HepG2 (cell line): ENCODE results near the gene CDK6. TPM values are rescaled to one million over a fixed set of nuclear protein-coding genes. Genes with fewer than 3 reads are reported as not detected.

Experiments used
- ATAC-seq: fragments of 200-7000 bp; cut with Tn5 transposase; 3 replicates; pipeline ENCODE4 v1.9.1; 2020; ENCODE audit warnings: mild to moderate bottlenecking, moderate library complexity
- BruUV-seq: library from RNA; stranded (reverse); fragments of 400-500 nt; replicated peaks from 2 replicates; lab custom pipeline; 2021; lab: Mats Ljungman, UMichigan
- CTCF ChIA-PET: fragments of 300-600 bp; formaldehyde crosslinking; extraction: SDS; loops from one replicate; lab custom pipeline; 2021; ENCODE audit warnings: low total read pairs, inconsistent platforms, low intra/inter-chr PET ratio; lab: Yijun Ruan, JAX
- POLR2A ChIA-PET: fragments of 350-600 bp; sonication (Branson Sonifier 250); formaldehyde crosslinking; loops from one replicate; lab custom pipeline; 2020; ENCODE audit warnings: antibody characterized with exemption, inconsistent platforms; lab: Yijun Ruan, JAX
- DNase-seq: peaks from one replicate; pipeline ENCODE4 v3.0.0-alpha.2; 2015; ENCODE audit warnings: low spot score
- FAIRE-seq: peaks from 3 replicates; lab custom pipeline; 2011; peaks lifted over from hg19 to GRCh38; lab: Jason Lieb, UNC
- H2AFZ ChIP-seq: one replicate; pipeline ENCODE4 v1.6.1; 2011; ENCODE audit warnings: low read length, inconsistent platforms
- H3K27ac ChIP-seq: fragments of 300-600 bp; 3 replicates; pipeline ENCODE4 v1.8.0; 2011; ENCODE audit warnings: mixed run types, mild to moderate bottlenecking, mixed read lengths, low read length, inconsistent platforms; ENCODE audit not compliant: insufficient read depth; ENCODE audit errors: extremely low read length
- H3K27me3 ChIP-seq, 2 experiments: fragments of 200-600 bp in 1 of 2; 2 replicates in 1 of 2; 3 replicates in 1 of 2; pipeline versions ENCODE4 v1.6.0 to v1.8.0; 2011; ENCODE audit warnings: low read length in 2 of 2, mild to moderate bottlenecking in 2 of 2, moderate library complexity in 2 of 2, inconsistent platforms in 1 of 2; ENCODE audit not compliant: insufficient read depth in 2 of 2, control insufficient read depth in 1 of 2
- H3K36me3 ChIP-seq, 2 experiments: fragments of 200-600 bp in 1 of 2; replicated peaks in 1 of 2; 2 replicates in 1 of 2; 3 replicates in 1 of 2; pipeline versions ENCODE4 v1.5.1 to v1.8.0; 2011; ENCODE audit warnings: low read length in 2 of 2, inconsistent platforms in 1 of 2; ENCODE audit not compliant: insufficient read depth in 2 of 2, control insufficient read depth in 1 of 2
- H3K4me1 ChIP-seq: 2 replicates; pipeline ENCODE4 v1.5.1; 2012; ENCODE audit warnings: low read length, inconsistent platforms; ENCODE audit not compliant: insufficient read depth
- H3K4me2 ChIP-seq: 2 replicates; pipeline ENCODE4 v1.6.0; 2011; ENCODE audit warnings: low read depth, low read length, inconsistent platforms
- H3K4me3 ChIP-seq, 3 experiments: fragments of 200-600 bp in 1 of 3; sonication (generic), shearing (Covaris generic) in 1 of 3; replicated peaks in 1 of 3; 2 replicates each; pipeline ENCODE4 v1.5.1; 2011 to 2016; ENCODE audit warnings: low read length in 3 of 3, inconsistent platforms in 2 of 3, low read depth in 2 of 3, mild to moderate bottlenecking in 2 of 3, control low read depth in 1 of 3, mixed read lengths in 1 of 3; ENCODE audit not compliant: insufficient read depth in 1 of 3
- H3K79me2 ChIP-seq: one replicate; pipeline ENCODE4 v1.6.1; 2011; ENCODE audit warnings: low read length, inconsistent platforms; ENCODE audit not compliant: insufficient read depth
- H3K9ac ChIP-seq: 2 replicates; pipeline ENCODE4 v1.6.0; 2011; ENCODE audit warnings: mild to moderate bottlenecking, low read depth, low read length, inconsistent platforms; ENCODE audit not compliant: insufficient read depth
- H3K9me3 ChIP-seq: 2 replicates; pipeline ENCODE4 v1.5.1; 2012; ENCODE audit warnings: mild to moderate bottlenecking, low read length
- H4K20me1 ChIP-seq: 2 replicates; pipeline ENCODE4 v1.6.0; 2011; ENCODE audit warnings: inconsistent platforms, mild to moderate bottlenecking, low read length, moderate library complexity; ENCODE audit not compliant: insufficient read depth
- FLYWCH1 ChIP-seq: sonication (generic); formaldehyde crosslinking; IDR thresholded peaks from 2 replicates; pipeline ENCODE4 v1.8.1; 2023; ENCODE audit warnings: mild to moderate bottlenecking, missing genetic modification reagents
- GATA4 ChIP-seq: sonication (generic); IDR thresholded peaks from 2 replicates; pipeline ENCODE4 v1.6.1; 2016; ENCODE audit warnings: antibody characterized with exemption, low read depth, borderline replicate concordance
- GATAD1 ChIP-seq: IDR thresholded peaks from 2 replicates; pipeline ENCODE4 v1.6.1; 2016; ENCODE audit warnings: missing genetic modification reagents, missing compliant biosample characterization
- KAT8 ChIP-seq: IDR thresholded peaks from 2 replicates; pipeline ENCODE4 v1.6.1; 2016; ENCODE audit warnings: missing genetic modification reagents, missing compliant biosample characterization
- PAF1 ChIP-seq: IDR thresholded peaks from 2 replicates; pipeline ENCODE4 v1.6.1; 2016; ENCODE audit warnings: missing genetic modification reagents, missing compliant biosample characterization
- PHB2 ChIP-seq: fragments of 450-650 bp; IDR thresholded peaks from 2 replicates; pipeline ENCODE4 v1.6.1; 2018; ENCODE audit not compliant: partially characterized antibody
- SETDB1 ChIP-seq: sonication (generic); formaldehyde crosslinking; IDR thresholded peaks from 2 replicates; pipeline ENCODE4 v1.5.1; 2020; ENCODE audit warnings: missing genetic modification reagents, mild to moderate bottlenecking, borderline replicate concordance
- TEAD3 ChIP-seq: optimal IDR thresholded peaks from 2 replicates; pipeline ENCODE3; 2016; ENCODE audit warnings: borderline replicate concordance
- ZNF136 ChIP-seq: sonication (generic); formaldehyde crosslinking; IDR thresholded peaks from 2 replicates; pipeline ENCODE4 v1.8.1; 2022; ENCODE audit warnings: low read depth, mild to moderate bottlenecking, moderate library complexity, missing genetic modification reagents
- ZNF326 ChIP-seq: sonication (generic); formaldehyde crosslinking; IDR thresholded peaks from 2 replicates; pipeline ENCODE4 v1.4.0; 2020; ENCODE audit warnings: missing genetic modification reagents, borderline replicate concordance
- ZNF331 ChIP-seq: sonication (generic); formaldehyde crosslinking; IDR thresholded peaks from 2 replicates; pipeline ENCODE4 v1.4.0; 2020; ENCODE audit warnings: missing genetic modification reagents
- ZNF335 ChIP-seq: sonication (generic); formaldehyde crosslinking; IDR thresholded peaks from 2 replicates; pipeline ENCODE4 v1.4.0; 2020; ENCODE audit warnings: missing genetic modification reagents
- ZNF367 ChIP-seq: sonication (generic); formaldehyde crosslinking; IDR thresholded peaks from 2 replicates; pipeline ENCODE4 v1.4.0; 2020; ENCODE audit warnings: missing genetic modification reagents, borderline replicate concordance
- ZNF614 ChIP-seq: IDR thresholded peaks from 2 replicates; pipeline ENCODE4 v1.6.1; 2018; ENCODE audit warnings: missing biosample characterization, missing genetic modification reagents, inconsistent platforms, borderline replicate concordance
- ZSCAN31 ChIP-seq: sonication (generic); formaldehyde crosslinking; IDR thresholded peaks from 2 replicates; pipeline ENCODE4 v1.5.0; 2020; ENCODE audit warnings: low read depth, mild to moderate bottlenecking, missing genetic modification reagents
- WGBS: methylation state at CpG from one replicate; pipeline ENCODE4 v1.1.6; 2017; ENCODE audit warnings: low lambda C conversion rate; 5-methylcytosine and 5-hydroxymethylcytosine counted together
- in situ Hi-C: cut with HindIII; loops from 2 replicates; pipeline ENCODE4 v1.10.0; 2017; ENCODE audit warnings: low pct_unique_long_range_greater_than_20kb; ENCODE audit not compliant: extremely low pct_ligation_motif_present
- intact Hi-C: fragments of 100-400 bp; cut with micrococcal nuclease; formaldehyde crosslinking; loops from one replicate; pipeline ENCODE4 v1.10.0; 2022; ENCODE audit not compliant: unreplicated experiment
- polyA plus RNA-seq, 8 experiments: library from polyadenylated mRNA; depleted of rRNA in 3 of 8; stranded (reverse) in 7 of 8; unstranded in 1 of 8; fragments of >200 nt; fragmentation: Illumina TruSeq in 4 of 8; extraction: Trizol in 4 of 8; gene quantifications; 2 replicates each; pipeline versions ENCODE4 v1.2.1 to v1.2.3, GENCODE V29; 2011 to 2016; ENCODE audit warnings: low read depth in 4 of 8, missing spikeins in 1 of 8, mixed read lengths in 1 of 8; ENCODE audit not compliant: insufficient read depth in 1 of 8
- total RNA-seq, 5 experiments: library from RNA; depleted of rRNA; stranded (reverse); fragments of >200 nt; fragmentation: Illumina TruSeq; extraction: Trizol; gene quantifications; 2 replicates each; pipeline ENCODE4 v1.2.3, GENCODE V29; 2016; ENCODE audit warnings: low read depth in 1 of 5
- TF ChIP-seq, protein P1 (sequence below): sonication (generic); formaldehyde crosslinking; IDR thresholded peaks from 2 replicates; pipeline ENCODE4 v1.9.0; 2021; ENCODE audit warnings: missing genetic modification reagents, borderline replicate concordance

Gene CDK6
- total and polyA plus RNA-seq, 2 of the 13 experiments (the other 11 are each of a cell fraction or from before 2014, with no cell fraction given) = 34.6 to 90.8 TPM

DNA sequence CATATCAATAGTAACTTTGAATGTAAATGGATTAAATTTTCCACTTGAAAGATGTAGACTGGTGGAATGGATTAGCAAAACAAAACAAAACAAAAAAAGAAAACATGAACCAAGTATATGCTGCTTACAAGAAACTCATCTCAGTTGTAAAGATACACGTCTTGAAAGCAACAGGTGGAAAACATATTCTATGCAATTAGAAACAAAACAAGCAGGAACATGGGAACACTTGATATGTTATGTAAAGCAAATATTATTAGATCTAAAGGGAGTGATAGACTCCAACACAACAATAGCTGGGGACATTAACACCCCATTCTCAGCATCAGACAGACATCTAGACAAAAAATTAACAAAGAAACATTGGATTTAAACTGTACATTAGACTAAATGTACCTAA lies 46.4 kb upstream of the CDK6 start:
- ATAC-seq = no peak
- no peak overlapping the region for H2AFZ ChIP-seq

More for the DNA sequence above, 46.4 kb upstream of the CDK6 start:
- CTCF ChIA-PET = no interaction called here
- H3K27ac ChIP-seq = no peak overlapping the region
- no TSS peak for BruUV-seq
- WGBS = 7% methylated on average over 1 of the region's 1 CpG
- H3K27me3 ChIP-seq = no peaks in the 10 kb centered on the region
- no peak overlapping the region for H3K4me3 ChIP-seq
- no peak for TF ChIP-seq ZNF136 (CRISPR knock-in tag)
- no peak for TF ChIP-seq ZNF326
- TF ChIP-seq PAF1 (CRISPR knock-in tag) = no peak
- no peak for TF ChIP-seq PHB2
- no peak for TF ChIP-seq ZNF335 (CRISPR knock-in tag)
- TF ChIP-seq SETDB1 = no peak
- TF ChIP-seq TEAD3 (CRISPR knock-in tag) = no peak
- no peak for TF ChIP-seq ZNF367 (CRISPR knock-in tag)
- no peak for TF ChIP-seq ZNF331 (CRISPR knock-in tag)
- no peak for TF ChIP-seq ZNF614 (CRISPR knock-in tag)
- TF ChIP-seq GATAD1 = no peak
- TF ChIP-seq ZSCAN31 = no peak
- no peak for TF ChIP-seq KAT8 (CRISPR knock-in tag)
- TF ChIP-seq, protein P1, sequence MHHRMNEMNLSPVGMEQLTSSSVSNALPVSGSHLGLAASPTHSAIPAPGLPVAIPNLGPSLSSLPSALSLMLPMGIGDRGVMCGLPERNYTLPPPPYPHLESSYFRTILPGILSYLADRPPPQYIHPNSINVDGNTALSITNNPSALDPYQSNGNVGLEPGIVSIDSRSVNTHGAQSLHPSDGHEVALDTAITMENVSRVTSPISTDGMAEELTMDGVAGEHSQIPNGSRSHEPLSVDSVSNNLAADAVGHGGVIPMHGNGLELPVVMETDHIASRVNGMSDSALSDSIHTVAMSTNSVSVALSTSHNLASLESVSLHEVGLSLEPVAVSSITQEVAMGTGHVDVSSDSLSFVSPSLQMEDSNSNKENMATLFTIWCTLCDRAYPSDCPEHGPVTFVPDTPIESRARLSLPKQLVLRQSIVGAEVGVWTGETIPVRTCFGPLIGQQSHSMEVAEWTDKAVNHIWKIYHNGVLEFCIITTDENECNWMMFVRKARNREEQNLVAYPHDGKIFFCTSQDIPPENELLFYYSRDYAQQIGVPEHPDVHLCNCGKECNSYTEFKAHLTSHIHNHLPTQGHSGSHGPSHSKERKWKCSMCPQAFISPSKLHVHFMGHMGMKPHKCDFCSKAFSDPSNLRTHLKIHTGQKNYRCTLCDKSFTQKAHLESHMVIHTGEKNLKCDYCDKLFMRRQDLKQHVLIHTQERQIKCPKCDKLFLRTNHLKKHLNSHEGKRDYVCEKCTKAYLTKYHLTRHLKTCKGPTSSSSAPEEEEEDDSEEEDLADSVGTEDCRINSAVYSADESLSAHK (CRISPR knock-in tag) = no peak
- TF ChIP-seq GATA4 = no peak
- no peak for TF ChIP-seq FLYWCH1 (CRISPR knock-in tag)
- intact Hi-C loops = loop anchor here (5.0 kb wide), 1 partner anchor 345 kb away; the partner anchor contains the start of gene HEPACAM2
- FAIRE-seq (no peak), DNase-seq (no peak)
- no peaks in the 10 kb centered on the region for H3K4me1 ChIP-seq
- no peak overlapping the region for H3K4me2 ChIP-seq
- H4K20me1 ChIP-seq = no peaks in the 10 kb centered on the region
- H3K36me3 ChIP-seq = no peaks in the 10 kb centered on the region
- in situ Hi-C loops = no loop called here
- POLR2A ChIA-PET = no interaction called here
- no peaks in the 10 kb centered on the region for H3K9me3 ChIP-seq
- no peaks in the 10 kb centered on the region for H3K79me2 ChIP-seq
- no peak overlapping the region for H3K9ac ChIP-seq
